HG02884 (cell line): ENCODE data around the gene BPIFB3.
"Not testable (repeated sequence)": the region's sequence is repeated elsewhere in the genome, so short reads cannot be mapped to it uniquely, and the experiment has no call there.

ENCODE experiments used
- ATAC-seq: cut with Tn5 transposase; IDR thresholded peaks from one replicate; pipeline ENCODE4 v1.9.1; 2021; ENCODE audit warnings: mild to moderate bottlenecking, moderate library complexity; ENCODE audit not compliant: unreplicated experiment

The BPIFB3 gene

GRCh38 chr20:33027769-33028751 is 25.6 kb upstream of the BPIFB3 start:
- ATAC-seq = no peak

GRCh38 chr20:33028875-33029274 is 24.8 kb upstream of the BPIFB3 start:
- ATAC-seq = no peak

- no peak for ATAC-seq
Observed at GRCh38 chr20:33030076-33030475, 23.6 kb upstream of the BPIFB3 start.

GRCh38 chr20:33030569-33030968 is 23.1 kb upstream of the BPIFB3 start:
- ATAC-seq = no peak

GRCh38 chr20:33031531-33031930 is 22.2 kb upstream of the BPIFB3 start, which contains the start of gene BPIFB6:
BPIFB6 (plus strand) TSS chr20:33031648; CDS start chr20:33031648, 0 bp downstream.
- no peak for ATAC-seq

GRCh38 chr20:33032555-33032954 is 21.1 kb upstream of the BPIFB3 start:
- no peak for ATAC-seq

- ATAC-seq = no peak
Observed at GRCh38 chr20:33033381-33033780, 20.3 kb upstream of the BPIFB3 start.

GRCh38 chr20:33034115-33034514 is 19.6 kb upstream of the BPIFB3 start:
- no peak for ATAC-seq

- ATAC-seq = no peak
Observed at GRCh38 chr20:33034901-33035492, 18.7 kb upstream of the BPIFB3 start.

GRCh38 chr20:33037456-33037855 is 16.2 kb upstream of the BPIFB3 start:
- no peak for ATAC-seq

- ATAC-seq = no peak
Observed at GRCh38 chr20:33038243-33038642, 15.5 kb upstream of the BPIFB3 start.

- no peak for ATAC-seq
Observed at GRCh38 chr20:33042430-33042829, 11.3 kb upstream of the BPIFB3 start.

- ATAC-seq = no peak
Observed at GRCh38 chr20:33042983-33043730, 10.5 kb upstream of the BPIFB3 start.

- ATAC-seq = no peak
Observed at GRCh38 chr20:33043731-33044181, 9.9 kb upstream of the BPIFB3 start.

- ATAC-seq = not testable (repeated sequence)
Observed at GRCh38 chr20:33045129-33045721, 8.5 kb upstream of the BPIFB3 start.

- ATAC-seq = no peak
Observed at GRCh38 chr20:33046412-33046811, 7.3 kb upstream of the BPIFB3 start.

- ATAC-seq = no peak
Observed at GRCh38 chr20:33051333-33051732, 2.4 kb upstream of the BPIFB3 start.

- no peak for ATAC-seq
Observed at GRCh38 chr20:33054381-33054780, 678 bp downstream of the BPIFB3 start.

- ATAC-seq = no peak
Observed at GRCh38 chr20:33054791-33055190, 1.1 kb downstream of the BPIFB3 start.

GRCh38 chr20:33059136-33059535 is 5.4 kb downstream of the BPIFB3 start:
- no peak for ATAC-seq
